ENCODE results near the gene VEPH1. TPM values are rescaled to one million over a fixed set of nuclear protein-coding genes. Genes with fewer than 3 reads are reported as not detected.

Gene VEPH1
- polyA plus RNA-seq, 1 donor (not counting 4 experiments of a cell fraction or from before 2014, with no cell fraction given) = 0.21 TPM

DNA sequence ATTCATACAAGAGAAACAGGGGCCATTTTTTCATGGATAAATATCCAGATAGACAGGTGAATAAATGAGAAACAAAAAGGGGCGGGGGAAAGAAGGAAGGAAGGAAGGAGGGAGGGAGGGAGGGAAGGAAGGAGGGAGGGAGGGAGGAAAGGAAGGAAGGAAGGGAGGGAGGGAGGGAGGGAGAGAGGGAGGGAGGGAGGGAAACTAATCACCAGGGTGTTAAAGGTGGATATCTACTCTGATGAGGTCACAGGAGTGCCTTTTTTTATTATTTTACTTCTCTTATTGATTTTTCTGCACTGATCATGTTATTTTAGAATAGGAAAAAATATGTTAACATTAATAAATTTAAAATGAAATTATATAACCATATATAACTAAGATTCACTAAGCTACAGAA is 10.4 kb upstream of the VEPH1 start:
- Histone ChIP-seq H3K36me3 (ENCODE audit: control insufficient read depth in 2 of 2, extremely low read depth in 1 of 2, insufficient read depth in 2 of 2, low read length in 2 of 2) (no peaks in the 10 kb centered on the region), H2AFZ (ENCODE audit: control insufficient read depth, low read length) (no peak overlapping the region), H3K79me2 (ENCODE audit: control insufficient read depth, insufficient read depth, low read length) (no peaks in the 10 kb centered on the region), H3K4me2 (ENCODE audit: control insufficient read depth, extremely low read depth, insufficient read depth, low read depth, low read length) (no peak overlapping the region), H3K27me3 (ENCODE audit: control insufficient read depth, extremely low read depth, insufficient read depth, low read length) (no peaks in the 10 kb centered on the region), H3K4me1 (ENCODE audit: control insufficient read depth, extremely low read depth, insufficient read depth, low read length) (no peaks in the 10 kb centered on the region), H3K4me3 (ENCODE audit: control insufficient read depth in 2 of 3, extremely low read depth in 1 of 3, insufficient read depth in 2 of 3, low read depth in 1 of 3, low read length in 3 of 3) (no peak overlapping the region), H3K9me1 (ENCODE audit: control insufficient read depth, extremely low read depth, insufficient read depth, low read length) (no peaks in the 10 kb centered on the region), H4K20me1 (ENCODE audit: control insufficient read depth, extremely low read depth, insufficient read depth, low read length) (no peaks in the 10 kb centered on the region), H3K9me3 (ENCODE audit: control insufficient read depth, low read depth, low read length) (no peaks in the 10 kb centered on the region), H3K27ac (ENCODE audit: control insufficient read depth, insufficient read depth, low read length) (no peak overlapping the region), H3K9ac (ENCODE audit: control insufficient read depth, extremely low read depth, insufficient read depth, low read length) (no peak overlapping the region)
- dilution Hi-C loops (cut with MboI; ENCODE audit: extremely low pct_ligation_motif_present, low sequenced_read_pairs) = no loop called here
- FAIRE-seq (no peak), DNase-seq (ENCODE audit: low read depth, low spot score) (no peak)
- TF ChIP-seq EZH2 (IDR thresholded peaks at IDR 0.05; ENCODE audit: low read length) = no peak
- TF ChIP-seq, protein P1, sequence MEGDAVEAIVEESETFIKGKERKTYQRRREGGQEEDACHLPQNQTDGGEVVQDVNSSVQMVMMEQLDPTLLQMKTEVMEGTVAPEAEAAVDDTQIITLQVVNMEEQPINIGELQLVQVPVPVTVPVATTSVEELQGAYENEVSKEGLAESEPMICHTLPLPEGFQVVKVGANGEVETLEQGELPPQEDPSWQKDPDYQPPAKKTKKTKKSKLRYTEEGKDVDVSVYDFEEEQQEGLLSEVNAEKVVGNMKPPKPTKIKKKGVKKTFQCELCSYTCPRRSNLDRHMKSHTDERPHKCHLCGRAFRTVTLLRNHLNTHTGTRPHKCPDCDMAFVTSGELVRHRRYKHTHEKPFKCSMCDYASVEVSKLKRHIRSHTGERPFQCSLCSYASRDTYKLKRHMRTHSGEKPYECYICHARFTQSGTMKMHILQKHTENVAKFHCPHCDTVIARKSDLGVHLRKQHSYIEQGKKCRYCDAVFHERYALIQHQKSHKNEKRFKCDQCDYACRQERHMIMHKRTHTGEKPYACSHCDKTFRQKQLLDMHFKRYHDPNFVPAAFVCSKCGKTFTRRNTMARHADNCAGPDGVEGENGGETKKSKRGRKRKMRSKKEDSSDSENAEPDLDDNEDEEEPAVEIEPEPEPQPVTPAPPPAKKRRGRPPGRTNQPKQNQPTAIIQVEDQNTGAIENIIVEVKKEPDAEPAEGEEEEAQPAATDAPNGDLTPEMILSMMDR (optimal IDR thresholded peaks at IDR 0.05 in 1 of 3, IDR thresholded peaks at IDR 0.05 in 1 of 3, conservative IDR thresholded peaks at IDR 0.05 in 1 of 3; ENCODE audit: extremely low read depth in 1 of 3, insufficient read depth in 2 of 3, low read length in 3 of 3) = no peak

DNA sequence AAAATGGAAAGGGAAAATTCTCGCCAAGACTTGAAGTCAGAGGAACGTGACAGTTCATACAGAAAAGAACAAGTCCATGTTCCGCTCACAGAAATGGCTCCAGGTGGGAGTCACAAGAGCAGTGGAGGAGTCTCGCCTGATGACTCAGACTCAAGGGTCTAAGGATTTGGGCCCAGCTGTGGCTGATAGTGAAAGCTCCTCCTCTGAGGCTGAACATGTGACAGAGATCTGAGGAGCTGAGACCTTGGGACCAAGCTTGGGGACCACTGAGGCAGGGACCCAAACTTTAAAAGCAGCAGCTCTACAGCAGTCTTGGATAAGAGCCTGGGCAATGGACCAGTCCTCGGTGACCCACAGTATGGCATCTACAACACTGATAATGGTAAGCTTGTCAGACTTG is 9.3 kb upstream of the VEPH1 start:
- Histone ChIP-seq H2AFZ (ENCODE audit: control insufficient read depth, low read length) (no peak overlapping the region), H3K36me3 (ENCODE audit: control insufficient read depth in 2 of 2, extremely low read depth in 1 of 2, insufficient read depth in 2 of 2, low read length in 2 of 2) (no peaks in the 10 kb centered on the region), H3K27me3 (ENCODE audit: control insufficient read depth, extremely low read depth, insufficient read depth, low read length) (no peaks in the 10 kb centered on the region), H3K79me2 (ENCODE audit: control insufficient read depth, insufficient read depth, low read length) (no peaks in the 10 kb centered on the region), H3K4me2 (ENCODE audit: control insufficient read depth, extremely low read depth, insufficient read depth, low read depth, low read length) (no peak overlapping the region), H4K20me1 (ENCODE audit: control insufficient read depth, extremely low read depth, insufficient read depth, low read length) (no peaks in the 10 kb centered on the region), H3K9ac (ENCODE audit: control insufficient read depth, extremely low read depth, insufficient read depth, low read length) (no peak overlapping the region), H3K27ac (ENCODE audit: control insufficient read depth, insufficient read depth, low read length) (no peak overlapping the region), H3K9me1 (ENCODE audit: control insufficient read depth, extremely low read depth, insufficient read depth, low read length) (no peaks in the 10 kb centered on the region), H3K4me1 (ENCODE audit: control insufficient read depth, extremely low read depth, insufficient read depth, low read length) (no peaks in the 10 kb centered on the region), H3K9me3 (ENCODE audit: control insufficient read depth, low read depth, low read length) (no peaks in the 10 kb centered on the region), H3K4me3 (ENCODE audit: control insufficient read depth in 2 of 3, extremely low read depth in 1 of 3, insufficient read depth in 2 of 3, low read depth in 1 of 3, low read length in 3 of 3) (no peak overlapping the region)
- DNase-seq (ENCODE audit: low read depth, low spot score) = no peak
- dilution Hi-C loops (cut with MboI; ENCODE audit: extremely low pct_ligation_motif_present, low sequenced_read_pairs) = no loop called here
- no peak for FAIRE-seq
- TF ChIP-seq EZH2 (IDR thresholded peaks at IDR 0.05; ENCODE audit: low read length) = no peak
- TF ChIP-seq, protein P1 (optimal IDR thresholded peaks at IDR 0.05 in 1 of 3, IDR thresholded peaks at IDR 0.05 in 1 of 3, conservative IDR thresholded peaks at IDR 0.05 in 1 of 3; ENCODE audit: extremely low read depth in 1 of 3, insufficient read depth in 2 of 3, low read length in 3 of 3) = no peak
